B cell (primary cell): ENCODE data around the gene P2RY6. TPM values are rescaled to one million over a fixed set of nuclear protein-coding genes. Genes with fewer than 3 reads are reported as not detected.

Experiments
- ATAC-seq: fragments of 200-7000 bp; cut with Tn5 transposase; one replicate; pipeline ENCODE4 v1.10.0; 2021; ENCODE audit warnings: low read depth, mild to moderate bottlenecking, moderate number of reproducible peaks, moderate library complexity
- CTCF ChIA-PET: fragments of 350-600 bp; sonication (Branson Sonifier 250); formaldehyde crosslinking; loops from one replicate; lab custom pipeline; 2021; ENCODE audit warnings: antibody characterized with exemption, inconsistent platforms; lab: Charles Lee
- POLR2A ChIA-PET: fragments of 350-600 bp; sonication (Branson Sonifier 250); formaldehyde crosslinking; loops from one replicate; lab custom pipeline; 2021; ENCODE audit warnings: antibody characterized with exemption; lab: Charles Lee
- DNase-seq: peaks from one replicate; pipeline ENCODE4 v3.0.0; 2013
- H2AFZ ChIP-seq: 2 replicates; pipeline ENCODE4 v1.6.1; 2012; ENCODE audit warnings: mild to moderate bottlenecking, low read depth, low read length; ENCODE audit not compliant: insufficient read depth, poor library complexity, severe bottlenecking
- H3K27ac ChIP-seq, 2 donors: 1 replicate in 1 of 2; 2 replicates in 1 of 2; pipeline ENCODE4 v1.5.1; 2012 to 2013; ENCODE audit warnings: low read length in 2 of 2, mild to moderate bottlenecking in 2 of 2, moderate library complexity in 1 of 2
- H3K27me3 ChIP-seq, 4 experiments: fragments of 200-600 bp in 1 of 4; sonication (generic) in 1 of 4; replicated peaks in 1 of 4; 1 replicate in 2 of 4; 2 replicates in 2 of 4; pipeline versions ENCODE4 v1.6.1 to v1.7.0; 2013 to 2016; ENCODE audit warnings: low read length in 3 of 4, mild to moderate bottlenecking in 2 of 4, mixed read lengths in 1 of 4, moderate library complexity in 1 of 4; ENCODE audit not compliant: insufficient read depth in 4 of 4, control insufficient read depth in 3 of 4; ENCODE audit errors: control extremely low read depth in 1 of 4
- H3K36me3 ChIP-seq, 2 experiments: replicated peaks in 1 of 2; 1 replicate in 1 of 2; 2 replicates in 1 of 2; pipeline versions ENCODE4 v1.6.1 to v1.7.1; 2013; ENCODE audit warnings: low read length in 1 of 2; ENCODE audit not compliant: insufficient read depth in 2 of 2, control insufficient read depth in 1 of 2; ENCODE audit errors: control extremely low read depth in 1 of 2, extremely low read depth in 1 of 2
- H3K4me1 ChIP-seq, 2 donors: fragments of 200-600 bp in 1 of 2; sonication (generic) in 1 of 2; 1 replicate in 1 of 2; 2 replicates in 1 of 2; pipeline versions ENCODE4 v1.5.1 to v1.6.1; 2013 to 2017; ENCODE audit warnings: low read length in 2 of 2; ENCODE audit not compliant: control insufficient read depth in 2 of 2, insufficient read depth in 2 of 2
- H3K4me2 ChIP-seq: replicated peaks from 2 replicates; pipeline ENCODE3; 2012; ENCODE audit warnings: mild to moderate bottlenecking, low read depth, low read length; ENCODE audit not compliant: poor library complexity, severe bottlenecking
- H3K4me3 ChIP-seq, 5 experiments: fragments of 200-600 bp in 1 of 5; sonication (generic) in 1 of 5; 1 replicate in 3 of 5; 2 replicates in 2 of 5; pipeline versions ENCODE4 v1.5.1 to v1.7.0; 2011 to 2016; ENCODE audit warnings: low read length in 4 of 5, mild to moderate bottlenecking in 4 of 5, low read depth in 2 of 5, control low read depth in 1 of 5, moderate library complexity in 1 of 5; ENCODE audit not compliant: insufficient read depth in 1 of 5; ENCODE audit errors: control extremely low read depth in 1 of 5, extremely low read depth in 1 of 5
- H3K79me2 ChIP-seq: fragments of 200-600 bp; sonication (generic); one replicate; pipeline ENCODE4 v1.6.0; 2016; ENCODE audit warnings: low read length; ENCODE audit not compliant: control insufficient read depth, insufficient read depth
- H3K9ac ChIP-seq: fragments of 200-600 bp; sonication (generic); 2 replicates; pipeline ENCODE4 v1.6.1; 2017; ENCODE audit warnings: mild to moderate bottlenecking, low read length, moderate library complexity
- H3K9me3 ChIP-seq, 3 donors: one replicate each; pipeline versions ENCODE4 v1.6.1 to v1.7.1; 2013; ENCODE audit warnings: low read length in 2 of 3; ENCODE audit not compliant: control insufficient read depth in 2 of 3, insufficient read depth in 1 of 3; ENCODE audit errors: control extremely low read depth in 1 of 3
- H4K20me1 ChIP-seq: 2 replicates; pipeline ENCODE4 v1.6.0; 2012; ENCODE audit warnings: mild to moderate bottlenecking, low read length; ENCODE audit not compliant: insufficient read depth, control insufficient read depth, poor library complexity, severe bottlenecking
- H3K27ac Mint-ChIP-seq: one replicate; pipeline ENCODE4 v1.8.0; 2021; ENCODE audit warnings: mixed read lengths
- H3K27me3 Mint-ChIP-seq: one replicate; pipeline ENCODE4 v1.8.0; 2021; ENCODE audit warnings: mixed read lengths
- H3K4me1 Mint-ChIP-seq: one replicate; pipeline ENCODE4 v1.8.0; 2021; ENCODE audit warnings: mixed read lengths
- H3K4me3 Mint-ChIP-seq: one replicate; pipeline ENCODE4 v1.8.0; 2021; ENCODE audit warnings: mixed read lengths
- H3K9me3 Mint-ChIP-seq: one replicate; pipeline ENCODE4 v1.8.0; 2022; ENCODE audit warnings: mixed read lengths; ENCODE audit not compliant: insufficient read depth
- EZH2 ChIP-seq: IDR thresholded peaks from 2 replicates; pipeline ENCODE4 v1.6.1; 2012; ENCODE audit warnings: borderline replicate concordance, low read depth, mild to moderate bottlenecking, moderate library complexity, low read length; ENCODE audit not compliant: insufficient read depth, poor library complexity, severe bottlenecking
- WGBS: methylation state at CpG from one replicate; pipeline ENCODE4 v1.1.5; 2013; ENCODE audit warnings: missing lambda C conversion rate; ENCODE audit not compliant: insufficient coverage; 5-methylcytosine and 5-hydroxymethylcytosine counted together
- intact Hi-C: fragments of 100-400 bp; cut with micrococcal nuclease; formaldehyde crosslinking; loops from one replicate; pipeline ENCODE4 v1.10.0; 2022
- polyA plus RNA-seq: library from polyadenylated mRNA; depleted of rRNA; stranded (reverse); fragments of >200 nt; gene quantifications from 2 replicates; pipeline ENCODE4 v1.2.3, GENCODE V29; 2012
- total RNA-seq, 2 donors: library from RNA; stranded (reverse); fragments of 120-200 nt in 1 of 2; gene quantifications; 1 replicate in 1 of 2; 2 replicates in 1 of 2; pipeline versions ENCODE4 v1.2.3 to v1.2.4, GENCODE V29; 2013 to 2022
- TF ChIP-seq, protein P1 (sequence below): fragments of 200-600 bp; IDR thresholded peaks from one replicate; pipeline ENCODE4 v1.8.0; 2022; ENCODE audit warnings: antibody characterized with exemption, mild to moderate bottlenecking

Gene P2RY6
- total and polyA plus RNA-seq, 2 donors (not counting 1 experiment from before 2014, with no cell fraction given), result 0.25 TPM; not detected in 1

- TF ChIP-seq, protein P1, sequence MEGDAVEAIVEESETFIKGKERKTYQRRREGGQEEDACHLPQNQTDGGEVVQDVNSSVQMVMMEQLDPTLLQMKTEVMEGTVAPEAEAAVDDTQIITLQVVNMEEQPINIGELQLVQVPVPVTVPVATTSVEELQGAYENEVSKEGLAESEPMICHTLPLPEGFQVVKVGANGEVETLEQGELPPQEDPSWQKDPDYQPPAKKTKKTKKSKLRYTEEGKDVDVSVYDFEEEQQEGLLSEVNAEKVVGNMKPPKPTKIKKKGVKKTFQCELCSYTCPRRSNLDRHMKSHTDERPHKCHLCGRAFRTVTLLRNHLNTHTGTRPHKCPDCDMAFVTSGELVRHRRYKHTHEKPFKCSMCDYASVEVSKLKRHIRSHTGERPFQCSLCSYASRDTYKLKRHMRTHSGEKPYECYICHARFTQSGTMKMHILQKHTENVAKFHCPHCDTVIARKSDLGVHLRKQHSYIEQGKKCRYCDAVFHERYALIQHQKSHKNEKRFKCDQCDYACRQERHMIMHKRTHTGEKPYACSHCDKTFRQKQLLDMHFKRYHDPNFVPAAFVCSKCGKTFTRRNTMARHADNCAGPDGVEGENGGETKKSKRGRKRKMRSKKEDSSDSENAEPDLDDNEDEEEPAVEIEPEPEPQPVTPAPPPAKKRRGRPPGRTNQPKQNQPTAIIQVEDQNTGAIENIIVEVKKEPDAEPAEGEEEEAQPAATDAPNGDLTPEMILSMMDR, result no peak
- no peak for TF ChIP-seq EZH2
- no peak overlapping the region for H3K27ac ChIP-seq
- ChIA-PET CTCF (interaction anchor here (0.5 to 14.1 kb wide), 16 partner anchors 8 to 464 kb away, joined by 3 to 281 read pairs (median 4); no protein-coding TSS in a partner anchor), POLR2A (interaction anchor here (0.6 kb wide), 1 partner anchor 323 kb away, joined by 6 read pairs; no protein-coding TSS in a partner anchor)
- no peaks in the 10 kb centered on the region for H3K79me2 ChIP-seq
- no peaks in the 10 kb centered on the region for H3K36me3 ChIP-seq
- Mint-ChIP-seq H3K27me3 (peaks cover 3% of the 10 kb centered on the region), H3K4me1 (peaks cover 4% of the 10 kb centered on the region), H3K9me3 (no peaks in the 10 kb centered on the region), H3K27ac (no peak overlapping the region), H3K4me3 (no peak overlapping the region)
- 80% methylated on average over 9 of the region's 10 CpGs for WGBS
- H3K4me1 ChIP-seq, result peaks cover 3 to 5% of the 10 kb centered on the region in 2 donors
- H3K9ac ChIP-seq, result no peak overlapping the region
- intact Hi-C loops, result loop anchor here (1.0 kb wide), 1 partner anchor 52 kb away; no protein-coding TSS in a partner anchor
- no peak overlapping the region for H3K4me3 ChIP-seq
- no peak overlapping the region for H2AFZ ChIP-seq
- DNase-seq (no peak), ATAC-seq (no peak)
- H3K27me3 ChIP-seq, result no peaks in the 10 kb centered on the region
- H3K9me3 ChIP-seq, result no peaks in the 10 kb centered on the region
- no peaks in the 10 kb centered on the region for H4K20me1 ChIP-seq
- no peak overlapping the region for H3K4me2 ChIP-seq
These were observed 34.5 kb upstream of the P2RY6 start for GRCh38 chr11:73237471-73238290.

DNA sequence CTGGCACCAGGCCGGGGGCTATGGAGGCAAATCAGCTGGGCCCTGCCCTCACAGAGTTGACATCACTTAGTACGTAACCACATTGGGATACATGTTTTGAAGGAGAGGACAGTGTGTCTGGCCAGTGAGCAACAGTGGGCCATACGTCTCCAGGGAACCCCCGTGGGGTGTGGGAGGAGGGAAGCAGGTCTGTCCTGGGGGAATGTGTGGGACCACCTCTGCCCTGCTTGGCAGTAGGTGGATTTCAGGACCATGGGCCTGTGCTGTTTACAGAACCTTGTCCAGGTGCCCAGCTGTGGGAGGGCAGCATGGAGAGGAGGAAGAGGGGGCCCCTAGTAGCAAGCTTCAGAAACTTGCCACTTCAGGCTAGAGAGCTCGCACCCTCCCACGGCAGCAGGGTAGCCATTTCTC, 33.0 kb upstream of the P2RY6 start:
- Histone ChIP-seq H3K9me3 (no peaks in the 10 kb centered on the region), H3K9ac (no peak overlapping the region), H3K4me3 (no peak overlapping the region), H2AFZ (no peak overlapping the region), H3K27ac (no peak overlapping the region), H3K36me3 (no peaks in the 10 kb centered on the region), H3K4me2 (no peak overlapping the region), H3K4me1 (peaks cover 4 to 7% of the 10 kb centered on the region in 2 donors), H4K20me1 (no peaks in the 10 kb centered on the region), H3K27me3 (no peaks in the 10 kb centered on the region), H3K79me2 (no peaks in the 10 kb centered on the region)
- Mint-ChIP-seq H3K4me1 (peaks cover 6% of the 10 kb centered on the region), H3K4me3 (no peak overlapping the region), H3K9me3 (no peaks in the 10 kb centered on the region), H3K27ac (no peak overlapping the region), H3K27me3 (peaks cover 3% of the 10 kb centered on the region)
- ATAC-seq (no peak), DNase-seq (no peak)
- CTCF ChIA-PET, result interaction anchor here (14.1 kb wide), 1 partner anchor 53 kb away, joined by 281 read pairs; no protein-coding TSS in a partner anchor
- intact Hi-C loops, result no loop called here
- WGBS, result 99% methylated on average over 6 of the region's 6 CpGs
- POLR2A ChIA-PET, result interaction anchor here (0.6 kb wide), 1 partner anchor 359 kb away, joined by 3 read pairs; no protein-coding TSS in a partner anchor
- TF ChIP-seq, protein P1, result no peak
- no peak for TF ChIP-seq EZH2
